ENCODE measurements around the gene LRRK1.

Gene LRRK1

DNA sequence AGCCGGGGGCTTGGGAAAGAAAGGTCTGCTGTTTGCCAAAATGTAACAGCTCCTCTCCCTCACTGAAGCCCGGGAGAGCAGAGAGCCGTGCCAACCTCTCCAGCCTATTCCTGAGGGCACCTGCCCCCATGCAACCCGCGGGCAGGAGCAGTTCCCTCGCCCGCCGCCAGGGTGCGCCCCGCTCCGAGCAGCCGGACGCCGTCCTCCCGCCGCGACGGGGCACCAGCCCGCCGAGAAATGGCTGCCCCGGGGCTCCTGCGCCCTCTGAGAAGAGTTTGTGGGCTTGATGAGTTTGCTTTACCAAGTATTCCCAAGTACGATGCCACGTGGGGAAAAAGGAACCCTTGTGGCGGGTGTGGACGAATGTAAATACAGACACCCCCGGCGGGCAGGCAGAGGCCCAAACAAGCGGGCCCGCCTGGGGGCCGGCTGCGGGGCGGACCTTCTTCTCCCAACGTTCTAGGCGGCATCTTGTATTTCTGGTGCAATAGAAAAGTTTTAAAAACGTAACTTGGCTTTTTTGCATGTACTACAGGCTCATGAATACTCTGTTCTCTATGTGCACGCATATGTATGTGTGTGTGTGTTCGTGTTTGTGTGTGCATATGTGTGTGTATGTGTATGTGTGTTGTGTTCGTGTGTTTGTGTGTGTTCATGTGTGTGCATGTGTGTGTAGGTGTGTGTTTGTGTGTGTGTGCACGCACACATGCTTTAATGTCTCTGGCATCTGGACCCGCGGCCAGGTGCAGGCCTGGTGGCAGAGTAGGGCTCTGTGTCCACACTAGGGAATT lies 169.8 kb downstream of the LRRK1 start:
- H3K9ac ChIP-seq (ENCODE audit: low read depth, low read length) = no peak overlapping the region
- ATAC-seq (ENCODE audit: insufficient read depth, low read depth) = peak; percentile 93

GRCh38 chr15:101089579-101090427 lies 170.6 kb downstream of the LRRK1 start:
- Histone ChIP-seq H3K36me3 (ENCODE audit: insufficient read depth, low read length) (no peaks in the 10 kb centered on the region), H3K27ac (ENCODE audit: low read length) (no peak overlapping the region), H3K4me2 (ENCODE audit: insufficient read depth, low read length) (no peak overlapping the region), H3K4me3 (ENCODE audit: low read depth in 1 of 2, low read length in 2 of 2) (no peak overlapping the region), H3K9ac (ENCODE audit: low read depth, low read length) (no peak overlapping the region), H3K9me3 (ENCODE audit: insufficient read depth, low read length, severe bottlenecking) (no peaks in the 10 kb centered on the region), H3K79me2 (ENCODE audit: insufficient read depth, low read length) (no peaks in the 10 kb centered on the region), H3K27me3 (ENCODE audit: insufficient read depth, low read length, poor library complexity) (no peaks in the 10 kb centered on the region), H4K20me1 (ENCODE audit: insufficient read depth, low read length) (no peaks in the 10 kb centered on the region), H2AFZ (ENCODE audit: low read depth, low read length) (no peak overlapping the region), H3K4me1 (ENCODE audit: insufficient read depth, low read length) (peaks cover 11% of the 10 kb centered on the region)
- no peak for DNase-seq
- ATAC-seq (ENCODE audit: insufficient read depth, low read depth) = no peak
- TF ChIP-seq, protein P1, sequence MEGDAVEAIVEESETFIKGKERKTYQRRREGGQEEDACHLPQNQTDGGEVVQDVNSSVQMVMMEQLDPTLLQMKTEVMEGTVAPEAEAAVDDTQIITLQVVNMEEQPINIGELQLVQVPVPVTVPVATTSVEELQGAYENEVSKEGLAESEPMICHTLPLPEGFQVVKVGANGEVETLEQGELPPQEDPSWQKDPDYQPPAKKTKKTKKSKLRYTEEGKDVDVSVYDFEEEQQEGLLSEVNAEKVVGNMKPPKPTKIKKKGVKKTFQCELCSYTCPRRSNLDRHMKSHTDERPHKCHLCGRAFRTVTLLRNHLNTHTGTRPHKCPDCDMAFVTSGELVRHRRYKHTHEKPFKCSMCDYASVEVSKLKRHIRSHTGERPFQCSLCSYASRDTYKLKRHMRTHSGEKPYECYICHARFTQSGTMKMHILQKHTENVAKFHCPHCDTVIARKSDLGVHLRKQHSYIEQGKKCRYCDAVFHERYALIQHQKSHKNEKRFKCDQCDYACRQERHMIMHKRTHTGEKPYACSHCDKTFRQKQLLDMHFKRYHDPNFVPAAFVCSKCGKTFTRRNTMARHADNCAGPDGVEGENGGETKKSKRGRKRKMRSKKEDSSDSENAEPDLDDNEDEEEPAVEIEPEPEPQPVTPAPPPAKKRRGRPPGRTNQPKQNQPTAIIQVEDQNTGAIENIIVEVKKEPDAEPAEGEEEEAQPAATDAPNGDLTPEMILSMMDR (IDR thresholded peaks at IDR 0.05; ENCODE audit: borderline replicate concordance, extremely low read depth, low read length, poor library complexity, severe bottlenecking) = no peak
- no peak for TF ChIP-seq EZH2 (IDR thresholded peaks at IDR 0.05; ENCODE audit: borderline replicate concordance, low read depth, low read length, severe bottlenecking)

More for the DNA sequence above, 169.8 kb downstream of the LRRK1 start:
- no peaks in the 10 kb centered on the region for H3K27me3 ChIP-seq (ENCODE audit: insufficient read depth, low read length, poor library complexity)
- no peaks in the 10 kb centered on the region for H3K9me3 ChIP-seq (ENCODE audit: insufficient read depth, low read length, severe bottlenecking)
- no peak overlapping the region for H3K27ac ChIP-seq (ENCODE audit: low read length)
- H3K36me3 ChIP-seq (ENCODE audit: insufficient read depth, low read length) = no peaks in the 10 kb centered on the region
- DNase-seq = peak; percentile 76
- no peak overlapping the region for H3K4me3 ChIP-seq (ENCODE audit: low read depth in 1 of 2, low read length in 2 of 2)
- TF ChIP-seq, protein P1 (IDR thresholded peaks at IDR 0.05; ENCODE audit: borderline replicate concordance, extremely low read depth, low read length, poor library complexity, severe bottlenecking) = peak; percentile 90
- no peak for TF ChIP-seq EZH2 (IDR thresholded peaks at IDR 0.05; ENCODE audit: borderline replicate concordance, low read depth, low read length, severe bottlenecking)
- peaks cover 11% of the 10 kb centered on the region for H3K4me1 ChIP-seq (ENCODE audit: insufficient read depth, low read length)
- H3K4me2 ChIP-seq (ENCODE audit: insufficient read depth, low read length) = peak overlapping the region; percentile 38
- no peaks in the 10 kb centered on the region for H4K20me1 ChIP-seq (ENCODE audit: insufficient read depth, low read length)
- no peaks in the 10 kb centered on the region for H3K79me2 ChIP-seq (ENCODE audit: insufficient read depth, low read length)
- H2AFZ ChIP-seq (ENCODE audit: low read depth, low read length) = peak overlapping the region; percentile 68

- ATAC-seq (ENCODE audit: insufficient read depth, low read depth) (no peak), DNase-seq (peak; percentile 32)
- no peaks in the 10 kb centered on the region for H3K9me3 ChIP-seq (ENCODE audit: insufficient read depth, low read length, severe bottlenecking)
- no peaks in the 10 kb centered on the region for H3K79me2 ChIP-seq (ENCODE audit: insufficient read depth, low read length)
- TF ChIP-seq EZH2 (IDR thresholded peaks at IDR 0.05; ENCODE audit: borderline replicate concordance, low read depth, low read length, severe bottlenecking) = no peak
- TF ChIP-seq, protein P1 (IDR thresholded peaks at IDR 0.05; ENCODE audit: borderline replicate concordance, extremely low read depth, low read length, poor library complexity, severe bottlenecking) = no peak
- no peaks in the 10 kb centered on the region for H3K27me3 ChIP-seq (ENCODE audit: insufficient read depth, low read length, poor library complexity)
- H3K27ac ChIP-seq (ENCODE audit: low read length) = no peak overlapping the region
- no peak overlapping the region for H2AFZ ChIP-seq (ENCODE audit: low read depth, low read length)
- no peaks in the 10 kb centered on the region for H4K20me1 ChIP-seq (ENCODE audit: insufficient read depth, low read length)
- no peak overlapping the region for H3K4me2 ChIP-seq (ENCODE audit: insufficient read depth, low read length)
- peaks cover 11% of the 10 kb centered on the region for H3K4me1 ChIP-seq (ENCODE audit: insufficient read depth, low read length)
- H3K36me3 ChIP-seq (ENCODE audit: insufficient read depth, low read length) = no peaks in the 10 kb centered on the region
- H3K4me3 ChIP-seq (ENCODE audit: low read depth in 1 of 2, low read length in 2 of 2) = no peak overlapping the region
- no peak overlapping the region for H3K9ac ChIP-seq (ENCODE audit: low read depth, low read length)
These were observed 171.3 kb downstream of the LRRK1 start for GRCh38 chr15:101090428-101090790.
